ENCODE results near the gene DNAH17.

DNAH17 gene

GRCh38 chr17:78379131-78379491, 198.1 kb downstream of the DNAH17 start:
- DNase-seq, result no peak

GRCh38 chr17:78378225-78379130, 198.7 kb downstream of the DNAH17 start, which contains the start of gene PGS1:
TSS of gene PGS1 (plus strand) at chr17:78378649. CDS start at chr17:78378666, 17 bp downstream.
- no peak for DNase-seq

- DNase-seq, result no peak
Measured at GRCh38 chr17:78377858-78378224, 199.4 kb downstream of the DNAH17 start.

- DNase-seq, result no peak
Measured at GRCh38 chr17:78376161-78376560, 201.0 kb downstream of the DNAH17 start.

GRCh38 chr17:78375401-78376151, 201.6 kb downstream of the DNAH17 start:
- no peak for DNase-seq

GRCh38 chr17:78374631-78375274, 202.4 kb downstream of the DNAH17 start:
- DNase-seq, result no peak

- no peak for DNase-seq
Measured at GRCh38 chr17:78374189-78374588, 203.0 kb downstream of the DNAH17 start.
